Measurements from ENCODE around the gene LGALS3BP.

- TF ChIP-seq CTCF (IDR thresholded peaks at IDR 0.05) (no peak), POLR2A (IDR thresholded peaks at IDR 0.05) (no peak)
Observed at GRCh38 chr17:79023180-79023705, 43.5 kb upstream of the LGALS3BP start.

All from esophagus squamous epithelium (tissue), 4 donors.